ENCODE data around the gene STX18.

DNA sequence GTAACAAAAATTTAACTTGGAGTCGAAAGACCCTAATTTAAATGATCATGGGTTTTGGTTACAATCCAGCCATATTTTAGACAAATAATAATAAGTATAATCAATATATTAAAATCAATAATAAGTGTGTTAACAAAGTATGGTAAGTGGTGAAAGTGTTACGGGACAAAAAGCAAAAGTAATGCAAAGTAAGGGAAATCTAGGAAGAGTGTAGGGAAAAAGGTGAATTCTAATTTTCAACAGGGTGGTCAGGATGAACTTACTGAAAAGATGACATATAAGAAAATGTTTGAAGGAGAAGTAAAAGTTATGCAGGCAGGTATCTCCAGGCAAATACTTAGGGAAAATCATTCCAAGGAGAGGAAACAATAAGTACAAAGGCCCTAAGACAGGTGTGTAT lies 32.3 kb downstream of the STX18 start:
- no peak for TF ChIP-seq POLR2A (IDR thresholded peaks at IDR 0.05)
- TF ChIP-seq CTCF (IDR thresholded peaks at IDR 0.05): no peak
- no peak for TF ChIP-seq POLR2AphosphoS5 (IDR thresholded peaks at IDR 0.05)
